Liver (tissue), 9 donors: Measurements from ENCODE around the gene CNTF. TPM values are rescaled to one million over a fixed set of nuclear protein-coding genes. Genes with fewer than 3 reads are reported as not detected.

Experiments used
- DNase-seq: peaks from one replicate; pipeline ENCODE4 v3.0.0-alpha.2; 2017; ENCODE audit warnings: low spot score
- H3K27ac ChIP-seq, 2 donors: one replicate each; pipeline ENCODE4 v1.7.0; 2013; ENCODE audit warnings: inconsistent platforms in 2 of 2, low read length in 2 of 2, control low read depth in 1 of 2, low read depth in 1 of 2, mild to moderate bottlenecking in 1 of 2
- H3K27me3 ChIP-seq, 4 donors: one replicate each; pipeline versions ENCODE4 v1.6.1 to v1.7.0; 2013; ENCODE audit warnings: low read length in 3 of 4, inconsistent platforms in 1 of 4, mild to moderate bottlenecking in 1 of 4, moderate library complexity in 1 of 4; ENCODE audit not compliant: control insufficient read depth in 4 of 4, insufficient read depth in 4 of 4
- H3K36me3 ChIP-seq, 4 donors: one replicate each; pipeline versions ENCODE4 v1.6.1 to v1.7.0; 2013; ENCODE audit warnings: low read length in 3 of 4, mild to moderate bottlenecking in 3 of 4, low read depth in 1 of 4, moderate library complexity in 1 of 4; ENCODE audit not compliant: control insufficient read depth in 4 of 4, insufficient read depth in 3 of 4
- H3K4me1 ChIP-seq, 4 donors: one replicate each; pipeline versions ENCODE4 v1.6.1 to v1.7.0; 2013; ENCODE audit warnings: low read length in 3 of 4, mild to moderate bottlenecking in 3 of 4, moderate library complexity in 1 of 4; ENCODE audit not compliant: control insufficient read depth in 4 of 4, insufficient read depth in 4 of 4
- H3K4me3 ChIP-seq, 3 donors: one replicate each; pipeline versions ENCODE4 v1.6.1 to v1.7.0; 2013; ENCODE audit warnings: low read length in 3 of 3, control low read depth in 1 of 3, low read depth in 1 of 3, mild to moderate bottlenecking in 1 of 3
- H3K9ac ChIP-seq, 2 donors: one replicate each; pipeline ENCODE4 v1.7.0; 2013; ENCODE audit warnings: low read length in 2 of 2, mild to moderate bottlenecking in 2 of 2, moderate library complexity in 2 of 2, control low read depth in 1 of 2, low read depth in 1 of 2
- H3K9me3 ChIP-seq, 4 donors: one replicate each; pipeline versions ENCODE4 v1.6.1 to v1.7.0; 2013; ENCODE audit warnings: low read length in 3 of 4; ENCODE audit not compliant: control insufficient read depth in 4 of 4
- ATF3 ChIP-seq: IDR thresholded peaks from 2 replicates; pipeline ENCODE4 v1.6.1; 2016; ENCODE audit warnings: antibody characterized with exemption
- CTCF ChIP-seq: fragments of 150-350 bp; IDR thresholded peaks from 2 replicates; pipeline ENCODE4 v1.5.1; 2017; ENCODE audit warnings: improper control_type of control experiment, low read depth, low read length; ENCODE audit not compliant: missing input control
- FOXA1 ChIP-seq: IDR thresholded peaks from 2 replicates; pipeline ENCODE4 v1.6.1; 2016; ENCODE audit warnings: antibody characterized with exemption
- FOXA2 ChIP-seq: IDR thresholded peaks from 2 replicates; pipeline ENCODE4 v1.6.1; 2016; ENCODE audit warnings: antibody characterized with exemption
- GABPA ChIP-seq, 2 donors: IDR thresholded peaks in 1 of 2; conservative IDR thresholded peaks in 1 of 2; 2 replicates each; pipeline ENCODE4 v1.6.1; 2016; ENCODE audit warnings: antibody characterized with exemption in 2 of 2, mild to moderate bottlenecking in 1 of 2, moderate library complexity in 1 of 2
- HNF4A ChIP-seq, 2 donors: conservative IDR thresholded peaks; 2 replicates each; pipeline ENCODE4 v1.6.1; 2016; ENCODE audit warnings: antibody characterized with exemption in 2 of 2, mild to moderate bottlenecking in 2 of 2
- HNF4G ChIP-seq: IDR thresholded peaks from 2 replicates; pipeline ENCODE4 v1.6.1; 2016; ENCODE audit warnings: antibody characterized with exemption
- JUND ChIP-seq, 2 donors: IDR thresholded peaks; 2 replicates each; pipeline ENCODE4 v1.6.1; 2016; ENCODE audit warnings: antibody characterized with exemption in 2 of 2
- NR2F2 ChIP-seq: IDR thresholded peaks from 2 replicates; pipeline ENCODE4 v1.6.1; 2016; ENCODE audit warnings: antibody characterized with exemption
- REST ChIP-seq: IDR thresholded peaks from 2 replicates; pipeline ENCODE4 v1.6.1; 2016; ENCODE audit warnings: antibody characterized with exemption, mild to moderate bottlenecking
- RXRA ChIP-seq, 2 donors: IDR thresholded peaks; 2 replicates each; pipeline ENCODE4 v1.6.1; 2017 to 2018; ENCODE audit warnings: antibody characterized with exemption in 2 of 2, mild to moderate bottlenecking in 1 of 2
- SP1 ChIP-seq: IDR thresholded peaks from 2 replicates; pipeline ENCODE4 v1.6.1; 2018; ENCODE audit warnings: antibody characterized with exemption, mild to moderate bottlenecking
- TAF1 ChIP-seq: conservative IDR thresholded peaks from 2 replicates; pipeline ENCODE4 v1.6.1; 2016; ENCODE audit warnings: antibody characterized with exemption, mild to moderate bottlenecking
- YY1 ChIP-seq: IDR thresholded peaks from 2 replicates; pipeline ENCODE4 v1.6.1; 2016; ENCODE audit warnings: antibody characterized with exemption, mild to moderate bottlenecking
- ZBTB33 ChIP-seq: IDR thresholded peaks from 2 replicates; pipeline ENCODE4 v1.6.1; 2016; ENCODE audit warnings: antibody characterized with exemption
- WGBS: extraction: QIAGEN DNeasy Blood & Tissue Kit; methylation state at CpG from one replicate; pipeline ENCODE4 v1.1.7; 2013; 5-methylcytosine and 5-hydroxymethylcytosine counted together
- polyA plus RNA-seq, 2 donors: library from polyadenylated mRNA; stranded (reverse) in 1 of 2; unstranded in 1 of 2; fragments of 200-250 nt in 1 of 2; fragments of >200 nt in 1 of 2; fragmentation: Nextera tagmentation in 1 of 2; extraction: Ambion mirVana in 1 of 2; gene quantifications; one replicate each; pipeline versions ENCODE4 v1.2.1 to v1.2.3, GENCODE V29; 2013 to 2015
- total RNA-seq, 2 donors: library from RNA; depleted of rRNA; stranded (reverse); fragments of >200 nt; gene quantifications; one replicate each; pipeline ENCODE4 v1.2.3, GENCODE V29; 2014
- TF ChIP-seq, protein P1 (sequence below): IDR thresholded peaks from 2 replicates; pipeline ENCODE4 v1.6.1; 2016; ENCODE audit warnings: antibody characterized with exemption
- donor health status: healthy.
- donor health status: healthy.
- donor health status: healthy.
- donor health status: healthy.
- donor health status: healthy.

Gene CNTF
- total and polyA plus RNA-seq, 4 donors: 0.18 to 3.8 (median 0.66) TPM

DNA sequence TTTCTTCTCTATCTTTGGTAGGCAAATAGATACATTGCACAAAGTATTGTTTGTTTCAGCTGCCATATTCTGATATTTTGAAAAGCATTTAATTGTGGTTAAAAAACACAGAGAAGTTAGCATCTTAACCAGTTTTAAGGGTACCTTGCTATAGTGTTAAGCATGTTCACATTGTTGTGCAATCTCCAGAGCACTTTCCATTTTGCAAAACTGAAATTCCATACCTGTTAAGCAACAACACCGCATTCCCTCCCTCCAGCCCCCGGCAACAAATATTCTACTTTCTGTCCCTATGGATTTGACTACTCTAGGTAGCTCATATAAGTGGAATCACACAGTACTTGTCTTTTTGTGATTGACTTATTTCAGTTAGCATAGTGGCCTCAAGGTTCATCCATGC lies 33.9 kb downstream of the CNTF start:
- Histone ChIP-seq H3K27me3 (no peaks in the 10 kb centered on the region), H3K9ac (no peak overlapping the region), H3K4me1 (peaks cover 2 to 6% (median 4%) of the 10 kb centered on the region in 4 donors), H3K27ac (no peak overlapping the region), H3K9me3 (no peaks in the 10 kb centered on the region), H3K4me3 (no peak overlapping the region), H3K36me3 (no peaks in the 10 kb centered on the region)
- no peak for TF ChIP-seq SP1
- no peak for TF ChIP-seq HNF4A (conservative IDR thresholded peaks at IDR 0.05)
- 89% methylated on average over 2 of the region's 2 CpGs for WGBS
- no peak for DNase-seq

DNA sequence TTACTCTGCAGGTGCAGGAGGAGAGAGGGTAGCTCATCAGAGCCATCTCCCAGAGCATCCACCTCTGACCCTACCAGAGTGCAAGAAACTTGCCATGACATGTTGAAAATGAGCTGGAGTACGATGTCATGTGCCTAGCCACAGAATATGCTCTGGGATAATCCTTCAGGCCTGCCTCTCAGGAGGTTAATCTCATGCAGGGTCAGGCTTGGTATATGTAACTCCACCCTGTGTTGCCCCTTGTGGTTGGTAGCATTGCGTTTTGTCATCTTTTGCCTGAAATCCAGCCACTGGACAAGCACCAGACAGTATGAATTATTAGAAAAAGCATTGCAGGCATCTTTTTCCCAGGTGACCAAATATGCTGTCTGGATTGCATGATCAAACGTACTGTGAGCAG lies 36.2 kb downstream of the CNTF start:
- H3K9ac ChIP-seq: no peak overlapping the region
- H3K27ac ChIP-seq: no peak overlapping the region
- TF ChIP-seq CTCF (no peak), ATF3 (no peak), SP1 (no peak), TAF1 (no peak), YY1 (no peak), HNF4G (no peak), HNF4A (conservative IDR thresholded peaks at IDR 0.05) (no peak), RXRA (IDR thresholded peaks at IDR 0.05) (no peak), JUND (IDR thresholded peaks at IDR 0.05) (no peak), NR2F2 (no peak), GABPA (IDR thresholded peaks at IDR 0.05 in 1 of 2, conservative IDR thresholded peaks at IDR 0.05 in 1 of 2) (no peak), REST (no peak)
- H3K4me1 ChIP-seq: peaks cover 2 to 6% (median 4%) of the 10 kb centered on the region in 4 donors
- no peaks in the 10 kb centered on the region for H3K27me3 ChIP-seq
- WGBS: 87% methylated on average over 3 of the region's 3 CpGs
- no peaks in the 10 kb centered on the region for H3K36me3 ChIP-seq
- no peaks in the 10 kb centered on the region for H3K9me3 ChIP-seq
- no peak for DNase-seq
- H3K4me3 ChIP-seq: no peak overlapping the region

DNA sequence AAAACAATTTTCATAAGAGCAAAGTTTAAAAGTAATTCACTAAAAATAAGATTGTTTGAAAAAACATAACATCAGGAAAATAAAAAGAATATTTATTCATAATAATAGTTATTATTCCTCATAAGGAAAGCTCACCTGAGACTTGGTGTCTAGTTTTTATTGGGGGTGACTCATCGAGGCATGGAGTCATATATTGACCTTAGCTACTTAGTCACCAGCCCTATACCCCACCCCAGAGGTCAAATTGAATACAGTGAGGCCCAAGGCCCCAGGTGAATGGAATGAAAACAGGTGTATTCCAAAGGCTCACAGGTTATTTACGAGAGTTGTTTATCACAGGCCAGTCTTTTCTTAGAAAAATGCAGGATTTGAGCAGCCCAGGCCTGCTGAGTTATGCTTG lies 36.9 kb downstream of the CNTF start:
- TF ChIP-seq YY1: no peak
- no peak for TF ChIP-seq GABPA (IDR thresholded peaks at IDR 0.05 in 1 of 2, conservative IDR thresholded peaks at IDR 0.05 in 1 of 2)
- no peak for TF ChIP-seq TAF1
- TF ChIP-seq ZBTB33: no peak
- TF ChIP-seq JUND (IDR thresholded peaks at IDR 0.05): no peak
- TF ChIP-seq FOXA1: no peak
- no peak for TF ChIP-seq REST
- TF ChIP-seq, protein P1, sequence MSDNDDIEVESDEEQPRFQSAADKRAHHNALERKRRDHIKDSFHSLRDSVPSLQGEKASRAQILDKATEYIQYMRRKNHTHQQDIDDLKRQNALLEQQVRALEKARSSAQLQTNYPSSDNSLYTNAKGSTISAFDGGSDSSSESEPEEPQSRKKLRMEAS: no peak
- TF ChIP-seq FOXA2: no peak
- TF ChIP-seq RXRA (IDR thresholded peaks at IDR 0.05): no peak
- no peak overlapping the region for H3K4me3 ChIP-seq

More for the DNA sequence above, 36.9 kb downstream of the CNTF start:
- Histone ChIP-seq H3K9ac (no peak overlapping the region), H3K27me3 (no peaks in the 10 kb centered on the region), H3K4me1 (peaks cover 0 to 3% (median 2%) of the 10 kb centered on the region in 4 donors), H3K27ac (no peak overlapping the region), H3K36me3 (no peaks in the 10 kb centered on the region), H3K9me3 (no peaks in the 10 kb centered on the region)
- WGBS: 77% methylated on average over 2 of the region's 2 CpGs
- DNase-seq: no peak
